Measurements from ENCODE around the gene FAM186B. TPM values are rescaled to one million over a fixed set of nuclear protein-coding genes. Genes with fewer than 3 reads are reported as not detected.

FAM186B gene
- polyA plus RNA-seq, 2 of the 4 experiments (the other 2 are of a cell fraction): 0.04 to 0.08 TPM

DNA sequence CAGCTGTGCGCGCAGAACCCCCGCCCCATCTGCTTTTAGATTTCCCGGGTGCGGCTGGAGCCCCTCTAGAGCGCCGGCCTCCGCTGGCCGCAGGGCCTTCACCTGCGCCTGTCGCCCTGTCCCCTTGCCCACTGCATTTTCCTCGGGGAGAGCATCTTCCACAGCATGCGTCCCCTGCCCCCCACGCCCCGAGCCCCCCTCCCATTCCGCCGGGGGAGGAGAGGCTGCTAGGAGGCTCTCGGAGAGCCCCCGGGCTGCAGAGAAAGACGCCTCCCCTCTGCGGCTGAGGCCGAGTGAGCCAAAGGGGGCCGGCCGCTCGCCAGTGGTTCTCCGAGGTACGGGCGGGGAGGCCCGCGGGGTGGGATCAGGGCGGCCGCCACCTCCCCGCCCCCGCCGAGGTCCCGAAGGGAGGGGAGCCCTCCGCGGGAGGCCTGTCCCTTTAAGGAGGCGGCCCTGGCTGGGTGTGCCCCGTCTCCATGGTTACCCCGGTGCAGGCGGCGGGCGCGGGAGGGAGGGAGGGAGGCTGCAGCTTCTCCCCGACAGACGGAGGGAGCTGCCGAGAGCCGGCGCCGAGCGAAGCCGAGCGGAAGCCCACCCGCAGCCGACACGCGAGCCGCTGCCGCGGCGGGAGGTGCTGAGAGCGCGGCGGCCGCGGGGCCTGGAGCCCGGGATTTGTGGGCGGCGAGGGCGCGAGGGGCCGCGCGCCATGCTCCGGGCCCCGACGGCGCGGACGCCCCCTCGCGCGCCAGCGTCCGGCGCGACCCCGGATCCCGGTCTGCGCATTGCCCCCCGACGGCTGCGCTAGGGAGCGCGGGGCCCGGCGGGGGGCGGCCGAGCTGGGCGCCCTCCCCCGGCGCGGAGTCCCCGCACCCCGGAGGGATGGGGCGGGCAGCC is 66.7 kb downstream of the FAM186B start, which contains the start of gene KCNH3:
TSS of gene KCNH3 (plus strand) at position 521 of the 894 bp plus-strand sequence. CDS start 387 bp downstream, outside the sequence.
- ChIA-PET CTCF (interaction anchor here (0.9 to 9.1 kb wide), 18 partner anchors 11 to 207 kb away, joined by 3 to 63 read pairs (median 6); partner anchors contain the start of genes C1QL4 and DNAJC22), POLR2A (interaction anchor here (1.7 kb wide), 1 partner anchor 172 kb away, joined by 6 read pairs; the partner anchor contains the start of gene SPATS2)
- peak within 1 kb of the TSS; percentile 76 for H3K4me3 ChIP-seq
- H3K27ac ChIP-seq: peak within 1 kb of the TSS; percentile 65 to 91
- DNase-seq (ENCODE audit: low read depth in 1 of 2, low spot score in 1 of 2): peak; percentile 71 to 88
- no peak for FAIRE-seq
- ATAC-seq: peak; percentile 72 to 77
- 6% methylated on average over 41 of the region's 107 CpGs for WGBS (ENCODE audit: missing lambda C conversion rate)
- no peaks in the 10 kb centered on the region for H3K9me3 ChIP-seq
- H3K4me1 ChIP-seq: peaks cover 32% of the 10 kb centered on the region
- TF ChIP-seq MAFK (IDR thresholded peaks at IDR 0.05; ENCODE audit: partially characterized antibody) (no peak), ZNF302 (CRISPR knock-in tag; IDR thresholded peaks at IDR 0.05) (no peak), HOXB13 (CRISPR knock-in tag; IDR thresholded peaks at IDR 0.05; ENCODE audit: low read depth) (no peak), NPAS2 (CRISPR knock-in tag; IDR thresholded peaks at IDR 0.05; ENCODE audit: borderline replicate concordance) (no peak), NFE2L2 (conservative IDR thresholded peaks at IDR 0.05; ENCODE audit: low read length) (no peak), JUN (IDR thresholded peaks at IDR 0.05) (peak in 1 of 2 experiments; percentile 52; a peak in 2 of 5 replicates), HOXB5 (CRISPR knock-in tag; IDR thresholded peaks at IDR 0.05) (no peak), KDM5A (IDR thresholded peaks at IDR 0.05) (no peak), RARB (CRISPR knock-in tag; IDR thresholded peaks at IDR 0.05) (no peak)
- TF ChIP-seq, protein P1, sequence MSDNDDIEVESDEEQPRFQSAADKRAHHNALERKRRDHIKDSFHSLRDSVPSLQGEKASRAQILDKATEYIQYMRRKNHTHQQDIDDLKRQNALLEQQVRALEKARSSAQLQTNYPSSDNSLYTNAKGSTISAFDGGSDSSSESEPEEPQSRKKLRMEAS (IDR thresholded peaks at IDR 0.05): 0 out of 2 replicates have a peak, but pooled peaks have one; percentile 3
- H3K4me2 ChIP-seq: peak within 1 kb of the TSS; percentile 92

DNA sequence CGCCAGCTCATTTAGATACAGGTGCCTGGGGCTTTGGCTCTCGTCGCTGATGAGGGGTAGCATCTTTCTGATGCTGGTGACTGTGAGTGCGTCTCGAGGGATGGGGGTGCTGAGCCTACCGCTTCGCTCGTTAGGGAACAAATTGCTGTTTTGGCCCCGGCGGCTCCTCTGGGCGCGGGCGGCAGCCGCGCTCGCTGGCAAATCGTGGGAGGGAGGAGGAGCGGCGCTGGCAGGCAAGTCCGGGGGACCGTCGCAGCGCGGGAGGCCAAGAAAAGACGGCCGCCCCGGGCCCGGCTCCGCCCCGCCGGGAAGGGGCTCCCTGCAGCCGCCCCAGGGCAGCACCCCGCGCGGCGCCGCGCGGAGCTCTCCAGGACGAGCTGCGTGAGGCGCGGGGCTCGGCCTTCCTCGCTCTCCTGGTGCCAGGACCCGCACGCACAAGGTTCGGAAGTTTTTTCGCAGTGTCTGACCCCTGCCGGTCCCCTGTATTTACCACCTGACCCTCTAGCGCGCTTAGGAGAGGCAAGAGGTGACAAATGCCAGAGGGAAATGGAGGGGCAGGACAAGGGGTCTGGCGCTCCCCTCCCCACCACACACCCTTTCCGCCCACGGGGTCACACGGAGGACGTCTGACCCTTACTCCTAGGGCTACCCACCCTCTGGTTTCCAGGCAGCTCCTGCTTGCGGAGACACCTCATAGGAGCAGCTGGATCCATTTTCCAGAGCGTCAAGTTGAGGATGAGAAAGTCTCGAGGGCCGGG is 67.5 kb downstream of the FAM186B start:
- peak overlapping the region; percentile 65 to 91; a peak in 5 of 6 replicates for H3K27ac ChIP-seq
- peak overlapping the region; percentile 76 for H3K4me3 ChIP-seq
- POLR2A ChIA-PET: interaction anchor here (1.2 to 1.7 kb wide), 2 partner anchors 171 to 203 kb away, joined by 6 read pairs; partner anchors contain the start of genes SPATS2 and TMBIM6
- peak in 1 of 2 experiments; percentile 48 for DNase-seq (ENCODE audit: low read depth in 1 of 2, low spot score in 1 of 2)
- CTCF ChIA-PET: interaction anchor here (1.2 to 9.1 kb wide), 14 partner anchors 10 to 206 kb away, joined by 4 to 63 read pairs (median 7); partner anchors contain the start of gene C1QL4
- no peaks in the 10 kb centered on the region for H3K9me3 ChIP-seq
- 8% methylated on average over 49 of the region's 61 CpGs for WGBS (ENCODE audit: missing lambda C conversion rate)
- ATAC-seq: peak; percentile 40 to 60
- FAIRE-seq: no peak
- H3K4me2 ChIP-seq: peak overlapping the region; percentile 92
- TF ChIP-seq CEBPB (IDR thresholded peaks at IDR 0.05) (no peak), HDAC2 (IDR thresholded peaks at IDR 0.05) (no peak), FOSB (CRISPR knock-in tag; IDR thresholded peaks at IDR 0.05) (no peak), RFX5 (IDR thresholded peaks at IDR 0.05) (no peak)
- TF ChIP-seq, protein P2, sequence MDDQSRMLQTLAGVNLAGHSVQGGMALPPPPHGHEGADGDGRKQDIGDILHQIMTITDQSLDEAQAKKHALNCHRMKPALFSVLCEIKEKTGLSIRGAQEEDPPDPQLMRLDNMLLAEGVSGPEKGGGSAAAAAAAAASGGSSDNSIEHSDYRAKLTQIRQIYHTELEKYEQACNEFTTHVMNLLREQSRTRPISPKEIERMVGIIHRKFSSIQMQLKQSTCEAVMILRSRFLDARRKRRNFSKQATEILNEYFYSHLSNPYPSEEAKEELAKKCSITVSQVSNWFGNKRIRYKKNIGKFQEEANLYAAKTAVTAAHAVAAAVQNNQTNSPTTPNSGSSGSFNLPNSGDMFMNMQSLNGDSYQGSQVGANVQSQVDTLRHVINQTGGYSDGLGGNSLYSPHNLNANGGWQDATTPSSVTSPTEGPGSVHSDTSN (IDR thresholded peaks at IDR 0.05): no peak
- H3K4me1 ChIP-seq: peaks cover 32% of the 10 kb centered on the region

Small RNA genes lying within 50 kb of the gene (small RNA-seq; reads per million reads assigned to genes)
- gene HIGD1AP9 (0 reads per million in 6 experiments), gene POLR2KP1 (0 to 0.26 (median 0) reads per million in 6 experiments), gene RNU6-834P (0 reads per million in 6 experiments)

Other genes starting within 250 kb of the FAM186B start
- gene SPATS2, start 238.2 kb downstream of the FAM186B start, polyA plus RNA-seq (2011; rRNA removed): 154 and 175 TPM in 2 replicates
- gene SPATS2, start 238.2 kb downstream of the FAM186B start, polyA plus RNA-seq (2017; fragmentation: RNase III; extraction: RNeasy Plus Mini Kit Qiagen cat#74134 plus additional on column Dnase treatment): 34.6 to 37.7 TPM (median 34.9 TPM) in 3 replicates
- gene KCNH3, start 66.6 kb downstream of the FAM186B start, polyA plus RNA-seq (2011; rRNA removed): 1.0 and 1.2 TPM in 2 replicates
- gene KCNH3, start 66.6 kb downstream of the FAM186B start, polyA plus RNA-seq (2017; fragmentation: RNase III; extraction: RNeasy Plus Mini Kit Qiagen cat#74134 plus additional on column Dnase treatment): 1.7 to 2.2 TPM (median 1.8 TPM) in 3 replicates
- gene MCRS1, start 37.5 kb downstream of the FAM186B start, polyA plus RNA-seq (2011; rRNA removed): 68.5 and 69.4 TPM in 2 replicates
- gene MCRS1, start 37.5 kb downstream of the FAM186B start, polyA plus RNA-seq (2017; fragmentation: RNase III; extraction: RNeasy Plus Mini Kit Qiagen cat#74134 plus additional on column Dnase treatment): 61.5 to 64.1 TPM (median 62.4 TPM) in 3 replicates
- 17.0 TPM in 2 replicates for gene PRPF40B, start 17.9 kb upstream of the FAM186B start, polyA plus RNA-seq (2011; rRNA removed)
- gene PRPF40B, start 17.9 kb upstream of the FAM186B start, polyA plus RNA-seq (2017; fragmentation: RNase III; extraction: RNeasy Plus Mini Kit Qiagen cat#74134 plus additional on column Dnase treatment): 12.2 to 15.8 TPM (median 15.0 TPM) in 3 replicates
- 1.7 TPM in 2 replicates for gene FMNL3, start 101.8 kb upstream of the FAM186B start, polyA plus RNA-seq (2011; rRNA removed)
- gene FMNL3, start 101.8 kb upstream of the FAM186B start, polyA plus RNA-seq (2017; fragmentation: RNase III; extraction: RNeasy Plus Mini Kit Qiagen cat#74134 plus additional on column Dnase treatment): 1.5 to 1.7 TPM (median 1.7 TPM) in 3 replicates
- gene TMBIM6, start 135.9 kb upstream of the FAM186B start, polyA plus RNA-seq (2011; rRNA removed): 1,088 and 1,255 TPM in 2 replicates
- gene TMBIM6, start 135.9 kb upstream of the FAM186B start, polyA plus RNA-seq (2017; fragmentation: RNase III; extraction: RNeasy Plus Mini Kit Qiagen cat#74134 plus additional on column Dnase treatment): 302 to 341 TPM (median 331 TPM) in 3 replicates
- gene NCKAP5L, start 222.8 kb upstream of the FAM186B start, polyA plus RNA-seq (2011; rRNA removed): 3.0 and 3.5 TPM in 2 replicates
- gene NCKAP5L, start 222.8 kb upstream of the FAM186B start, polyA plus RNA-seq (2017; fragmentation: RNase III; extraction: RNeasy Plus Mini Kit Qiagen cat#74134 plus additional on column Dnase treatment): 6.9 to 9.3 TPM (median 8.5 TPM) in 3 replicates
- gene BCDIN3D, start 237.5 kb upstream of the FAM186B start, polyA plus RNA-seq (2011; rRNA removed): 5.8 and 6.9 TPM in 2 replicates
- 3.8 to 4.8 TPM (median 4.2 TPM) in 3 replicates for gene BCDIN3D, start 237.5 kb upstream of the FAM186B start, polyA plus RNA-seq (2017; fragmentation: RNase III; extraction: RNeasy Plus Mini Kit Qiagen cat#74134 plus additional on column Dnase treatment)

Measured in A549 (cell line).